ENCODE results near the gene JADE3. TPM values are rescaled to one million over a fixed set of nuclear protein-coding genes. Genes with fewer than 3 reads are reported as not detected.

JADE3 gene
- total RNA-seq (4.1 and 5.3 TPM in 2 replicates), polyA plus RNA-seq (3.7 and 5.1 TPM in 2 replicates), polyA minus RNA-seq (ENCODE audit: low replicate concordance) (4.0 and 5.0 TPM in 2 replicates)
- polyA plus RNA-seq (2012): 2.8 and 3.8 TPM in 2 replicates

DNA sequence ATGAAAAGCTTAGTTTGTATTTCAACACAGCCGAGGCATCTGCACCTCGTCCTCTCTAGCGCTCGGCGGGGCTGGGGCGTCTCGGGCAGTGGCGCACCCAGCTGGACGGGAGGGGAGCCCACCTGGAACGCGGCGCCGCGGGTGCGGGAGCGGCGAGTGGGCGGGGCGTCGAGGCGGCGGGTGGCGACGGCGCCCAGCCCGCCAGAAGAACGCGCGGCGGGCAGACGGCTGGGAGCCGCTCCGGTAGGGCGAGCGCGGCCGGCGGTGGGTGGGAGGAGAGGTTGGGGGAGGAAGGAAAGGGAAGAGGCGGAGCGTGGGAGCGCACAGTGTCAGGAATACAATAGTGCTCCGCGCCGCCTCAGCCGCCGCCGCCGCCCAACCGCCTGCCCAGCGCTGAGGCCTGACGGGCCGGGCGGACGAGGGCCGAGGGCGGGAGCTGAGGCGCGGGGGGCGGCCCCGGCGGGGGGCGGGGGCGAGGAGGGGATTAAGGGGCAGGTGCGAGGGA lies at the start of gene JADE3:
JADE3 (plus strand) TSS at position 324 of the 505 bp plus-strand sequence. CDS start 72,474 bp downstream, outside the sequence.
- peak within 1 kb of the TSS; percentile 53 for H3K9ac ChIP-seq (ENCODE audit: insufficient read depth, low read length)
- H3K36me3 ChIP-seq (ENCODE audit: control insufficient read depth, insufficient read depth, low read length): no peaks in the 10 kb centered on the region
- peak within 1 kb of the TSS; percentile 59 to 72 (median 62) for H3K4me3 ChIP-seq (replicated peaks in 1 of 4; ENCODE audit: control extremely low read depth in 1 of 4, insufficient read depth in 1 of 4, low read depth in 3 of 4, low read length in 4 of 4)

DNA sequence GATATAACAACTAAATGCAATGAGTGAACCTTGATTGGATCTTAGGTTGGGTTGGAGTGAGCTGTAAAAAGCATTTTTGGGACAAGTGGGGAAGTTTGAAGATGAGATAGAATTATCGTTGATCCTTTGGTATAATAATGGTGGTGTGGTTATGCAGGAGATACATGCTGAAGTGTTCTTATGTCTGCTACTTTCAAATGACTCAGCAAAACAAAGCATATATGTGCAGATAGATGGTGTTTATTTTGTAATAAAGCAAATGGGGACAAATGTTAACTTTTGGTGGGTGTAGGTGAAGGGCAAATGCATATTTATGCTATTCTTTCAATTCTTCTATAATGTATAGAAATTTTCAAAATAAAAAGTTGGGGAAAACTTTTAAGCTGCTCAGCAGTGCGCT lies 49.1 kb upstream of the JADE3 start:
- no peaks in the 10 kb centered on the region for H4K20me1 ChIP-seq (ENCODE audit: control insufficient read depth, extremely low read depth, insufficient read depth, low read length)
- no peaks in the 10 kb centered on the region for H3K36me3 ChIP-seq (ENCODE audit: control insufficient read depth, insufficient read depth, low read length)
- H3K27me3 ChIP-seq (ENCODE audit: control insufficient read depth, insufficient read depth, low read length): no peaks in the 10 kb centered on the region
- no peak overlapping the region for H3K27ac ChIP-seq (ENCODE audit: insufficient read depth, low read length)
- no peaks in the 10 kb centered on the region for H3K79me2 ChIP-seq (ENCODE audit: control insufficient read depth, insufficient read depth, low read length)
- no peak overlapping the region for H3K4me2 ChIP-seq (ENCODE audit: extremely low read depth, insufficient read depth, low read length)
- H3K9me3 ChIP-seq (ENCODE audit: control insufficient read depth, insufficient read depth, low read depth, low read length): no peaks in the 10 kb centered on the region
- no peak overlapping the region for H3K9ac ChIP-seq (ENCODE audit: insufficient read depth, low read length)
- no peak overlapping the region for H2AFZ ChIP-seq (ENCODE audit: low read length)
- no peak overlapping the region for H3K4me3 ChIP-seq (replicated peaks in 1 of 4; ENCODE audit: control extremely low read depth in 1 of 4, insufficient read depth in 1 of 4, low read depth in 3 of 4, low read length in 4 of 4)
- DNase-seq (ENCODE audit: low read depth in 2 of 2): no peak
- H3K4me1 ChIP-seq (ENCODE audit: control insufficient read depth, extremely low read depth, insufficient read depth, low read length): no peaks in the 10 kb centered on the region
- TF ChIP-seq, protein P1, sequence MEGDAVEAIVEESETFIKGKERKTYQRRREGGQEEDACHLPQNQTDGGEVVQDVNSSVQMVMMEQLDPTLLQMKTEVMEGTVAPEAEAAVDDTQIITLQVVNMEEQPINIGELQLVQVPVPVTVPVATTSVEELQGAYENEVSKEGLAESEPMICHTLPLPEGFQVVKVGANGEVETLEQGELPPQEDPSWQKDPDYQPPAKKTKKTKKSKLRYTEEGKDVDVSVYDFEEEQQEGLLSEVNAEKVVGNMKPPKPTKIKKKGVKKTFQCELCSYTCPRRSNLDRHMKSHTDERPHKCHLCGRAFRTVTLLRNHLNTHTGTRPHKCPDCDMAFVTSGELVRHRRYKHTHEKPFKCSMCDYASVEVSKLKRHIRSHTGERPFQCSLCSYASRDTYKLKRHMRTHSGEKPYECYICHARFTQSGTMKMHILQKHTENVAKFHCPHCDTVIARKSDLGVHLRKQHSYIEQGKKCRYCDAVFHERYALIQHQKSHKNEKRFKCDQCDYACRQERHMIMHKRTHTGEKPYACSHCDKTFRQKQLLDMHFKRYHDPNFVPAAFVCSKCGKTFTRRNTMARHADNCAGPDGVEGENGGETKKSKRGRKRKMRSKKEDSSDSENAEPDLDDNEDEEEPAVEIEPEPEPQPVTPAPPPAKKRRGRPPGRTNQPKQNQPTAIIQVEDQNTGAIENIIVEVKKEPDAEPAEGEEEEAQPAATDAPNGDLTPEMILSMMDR (conservative IDR thresholded peaks at IDR 0.05 in 1 of 2, IDR thresholded peaks at IDR 0.05 in 1 of 2; ENCODE audit: low read depth in 1 of 2, low read length in 2 of 2): no peak
- TF ChIP-seq EZH2 (IDR thresholded peaks at IDR 0.05; ENCODE audit: low read length, missing control alignments): no peak

More for the DNA sequence above, at the start of gene JADE3:
- TF ChIP-seq, protein P1 (conservative IDR thresholded peaks at IDR 0.05 in 1 of 2, IDR thresholded peaks at IDR 0.05 in 1 of 2; ENCODE audit: low read depth in 1 of 2, low read length in 2 of 2): no peak
- TF ChIP-seq EZH2 (IDR thresholded peaks at IDR 0.05; ENCODE audit: low read length, missing control alignments): no peak
- no peaks in the 10 kb centered on the region for H4K20me1 ChIP-seq (ENCODE audit: control insufficient read depth, extremely low read depth, insufficient read depth, low read length)
- H3K79me2 ChIP-seq (ENCODE audit: control insufficient read depth, insufficient read depth, low read length): peaks cover 2% of the 10 kb centered on the region
- H2AFZ ChIP-seq (ENCODE audit: low read length): no peak within 1 kb of the TSS
- H3K4me2 ChIP-seq (ENCODE audit: extremely low read depth, insufficient read depth, low read length): peak within 1 kb of the TSS; percentile 82
- H3K27me3 ChIP-seq (ENCODE audit: control insufficient read depth, insufficient read depth, low read length): no peaks in the 10 kb centered on the region
- no peaks in the 10 kb centered on the region for H3K9me3 ChIP-seq (ENCODE audit: control insufficient read depth, insufficient read depth, low read depth, low read length)
- no peaks in the 10 kb centered on the region for H3K4me1 ChIP-seq (ENCODE audit: control insufficient read depth, extremely low read depth, insufficient read depth, low read length)
- peak; percentile 66 to 75 for DNase-seq (ENCODE audit: low read depth in 2 of 2)
- no peak within 1 kb of the TSS for H3K27ac ChIP-seq (ENCODE audit: insufficient read depth, low read length)

DNA sequence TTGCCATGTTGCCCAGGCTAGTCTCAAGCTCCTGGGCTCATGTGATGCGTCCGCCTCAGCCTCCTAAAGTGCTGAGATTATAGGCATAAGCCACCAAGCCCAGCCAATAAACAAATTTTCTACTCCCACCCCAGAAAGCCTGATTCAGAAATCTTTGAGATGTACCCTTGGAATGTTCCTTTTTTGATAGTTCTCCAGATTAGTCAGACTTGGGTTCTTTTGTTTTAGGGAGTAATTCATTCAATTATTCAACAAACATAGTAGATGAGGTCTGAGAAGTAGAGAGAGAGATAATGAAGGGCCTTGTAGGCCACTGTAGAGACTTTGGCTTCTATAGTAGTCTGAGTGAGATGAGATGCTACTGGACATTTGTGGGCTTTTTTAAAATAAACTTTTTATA lies 47.6 kb upstream of the JADE3 start:
- H4K20me1 ChIP-seq (ENCODE audit: control insufficient read depth, extremely low read depth, insufficient read depth, low read length): no peaks in the 10 kb centered on the region
- no peaks in the 10 kb centered on the region for H3K9me3 ChIP-seq (ENCODE audit: control insufficient read depth, insufficient read depth, low read depth, low read length)
- H3K4me1 ChIP-seq (ENCODE audit: control insufficient read depth, extremely low read depth, insufficient read depth, low read length): no peaks in the 10 kb centered on the region
- no peak for TF ChIP-seq EZH2 (IDR thresholded peaks at IDR 0.05; ENCODE audit: low read length, missing control alignments)
- TF ChIP-seq, protein P1 (conservative IDR thresholded peaks at IDR 0.05 in 1 of 2, IDR thresholded peaks at IDR 0.05 in 1 of 2; ENCODE audit: low read depth in 1 of 2, low read length in 2 of 2): no peak
- no peaks in the 10 kb centered on the region for H3K27me3 ChIP-seq (ENCODE audit: control insufficient read depth, insufficient read depth, low read length)
- DNase-seq (ENCODE audit: low read depth in 2 of 2): peak in 1 of 2 donors; percentile 22
- H3K79me2 ChIP-seq (ENCODE audit: control insufficient read depth, insufficient read depth, low read length): no peaks in the 10 kb centered on the region
- no peak overlapping the region for H3K27ac ChIP-seq (ENCODE audit: insufficient read depth, low read length)
- H3K4me2 ChIP-seq (ENCODE audit: extremely low read depth, insufficient read depth, low read length): no peak overlapping the region
- no peak overlapping the region for H3K9ac ChIP-seq (ENCODE audit: insufficient read depth, low read length)
- H3K36me3 ChIP-seq (ENCODE audit: control insufficient read depth, insufficient read depth, low read length): no peaks in the 10 kb centered on the region
- no peak overlapping the region for H2AFZ ChIP-seq (ENCODE audit: low read length)
- H3K4me3 ChIP-seq (replicated peaks in 1 of 4; ENCODE audit: control extremely low read depth in 1 of 4, insufficient read depth in 1 of 4, low read depth in 3 of 4, low read length in 4 of 4): no peak overlapping the region

All from fibroblast of lung (primary cell).